Stimulated activated CD4-positive, alpha-beta T cell treated with anti-CD3 and anti-CD28 coated beads, Interleukin-2, amount 100 ng/mL, for 4 hours (primary cell): ENCODE results near the gene CD70.
A peak's percentile ranks its signal among the peaks of the same experiment; 100 is the strongest.
"Not testable (repeated sequence)": the region's sequence is repeated elsewhere in the genome, so short reads cannot be mapped to it uniquely, and the experiment has no call there.

Experiments used
- DNase-seq: peaks from one replicate; pipeline ENCODE4 v3.0.0-alpha.2; 2020; ENCODE audit warnings: low read depth

The CD70 gene

GRCh38 chr19:6570764-6571163 is 20.2 kb downstream of the CD70 start:
- DNase-seq: no peak

- DNase-seq: no peak
These were observed 22.1 kb downstream of the CD70 start for GRCh38 chr19:6568816-6569215.

GRCh38 chr19:6568010-6568526 is 22.9 kb downstream of the CD70 start:
- DNase-seq: no peak

- DNase-seq: not testable (repeated sequence)
These were observed 24.2 kb downstream of the CD70 start for GRCh38 chr19:6566727-6567126.

DNA sequence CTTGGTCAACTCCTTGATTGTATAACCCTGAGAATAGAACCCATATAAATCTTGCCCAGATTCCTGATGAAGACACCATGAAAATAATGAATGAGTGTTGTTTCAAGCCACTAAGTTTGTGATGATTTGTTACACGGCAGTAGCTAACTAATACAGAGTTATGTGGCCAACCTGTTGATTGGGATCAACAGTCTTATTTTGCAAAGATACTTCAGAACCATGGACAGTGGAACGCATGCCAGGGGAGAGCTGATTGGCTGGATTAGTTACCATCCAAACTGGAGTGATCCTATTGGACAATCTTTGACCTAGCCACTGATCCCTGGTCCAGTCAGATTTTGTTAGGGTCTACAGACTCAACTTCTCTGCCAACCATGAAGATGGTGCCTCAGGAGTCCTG is 26.6 kb downstream of the CD70 start:
- no peak for DNase-seq

- not testable (repeated sequence) for DNase-seq
These were observed 28.5 kb downstream of the CD70 start for GRCh38 chr19:6562437-6562836.

DNA sequence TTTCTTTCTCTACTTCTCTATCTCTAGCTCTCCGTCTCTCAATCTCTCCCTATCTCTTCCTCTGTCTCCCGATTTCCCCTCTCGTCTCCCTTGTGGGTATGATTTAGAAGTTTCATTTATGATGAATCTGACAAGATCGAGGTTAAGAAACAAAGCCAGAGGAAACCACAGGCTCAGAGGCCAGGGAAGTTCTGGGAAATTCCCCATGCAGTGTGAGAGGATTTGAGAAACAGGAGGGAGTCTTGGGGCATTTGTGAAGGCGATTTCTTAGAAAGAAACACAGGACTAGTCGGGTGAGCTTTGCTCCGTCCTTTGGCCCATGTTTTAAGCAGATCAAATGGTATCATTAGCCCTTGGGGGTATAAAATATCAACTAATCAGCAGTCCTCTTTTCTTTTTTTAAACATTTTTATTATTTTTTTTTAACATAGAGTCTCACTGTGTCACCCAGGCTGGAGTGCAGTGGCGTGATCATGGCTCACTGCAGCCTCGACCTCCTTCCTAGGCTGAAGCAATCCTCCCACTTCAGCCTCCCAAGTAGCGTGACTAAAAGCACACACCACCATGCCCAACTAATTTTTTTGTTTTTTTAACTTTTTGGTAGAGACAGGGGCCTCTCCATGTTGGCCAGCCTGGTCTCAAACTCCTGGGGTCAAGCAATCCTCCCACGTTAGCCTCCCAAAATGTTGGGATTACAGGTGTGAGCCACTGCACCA is 34.3 kb downstream of the CD70 start:
- DNase-seq: no peak

GRCh38 chr19:6556043-6556449 is 34.9 kb downstream of the CD70 start:
- no peak for DNase-seq

- DNase-seq: peak; percentile 31
These were observed 39.1 kb downstream of the CD70 start for GRCh38 chr19:6551607-6552450.

- no peak for DNase-seq
These were observed 39.9 kb downstream of the CD70 start for GRCh38 chr19:6551091-6551490.

- DNase-seq: not testable (repeated sequence)
These were observed 40.3 kb downstream of the CD70 start for GRCh38 chr19:6550679-6551078.

DNA sequence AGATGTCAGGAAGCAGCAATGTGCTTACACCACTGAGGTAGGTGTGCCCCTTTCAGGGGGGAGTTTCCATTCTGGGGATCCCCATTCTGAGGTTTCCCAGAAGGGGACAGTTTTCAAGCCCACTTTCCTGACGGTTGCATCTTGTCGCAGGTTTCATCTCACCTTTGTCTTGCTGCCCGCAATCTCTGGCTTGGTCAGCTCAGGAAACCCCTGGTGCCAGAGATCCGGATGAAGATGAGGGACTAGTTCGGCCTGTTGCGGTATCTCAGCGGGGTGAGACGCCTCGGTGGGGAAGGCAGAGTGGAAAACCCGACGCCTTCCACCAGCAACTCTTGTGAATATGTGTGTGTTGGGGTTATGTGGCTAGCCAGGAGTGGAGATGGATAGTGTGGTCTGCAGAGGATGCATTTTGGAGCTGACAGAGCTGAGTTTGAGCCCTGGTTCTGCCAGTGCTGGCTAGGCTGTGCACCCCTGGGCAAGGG is 47.0 kb downstream of the CD70 start:
- no peak for DNase-seq

DNA sequence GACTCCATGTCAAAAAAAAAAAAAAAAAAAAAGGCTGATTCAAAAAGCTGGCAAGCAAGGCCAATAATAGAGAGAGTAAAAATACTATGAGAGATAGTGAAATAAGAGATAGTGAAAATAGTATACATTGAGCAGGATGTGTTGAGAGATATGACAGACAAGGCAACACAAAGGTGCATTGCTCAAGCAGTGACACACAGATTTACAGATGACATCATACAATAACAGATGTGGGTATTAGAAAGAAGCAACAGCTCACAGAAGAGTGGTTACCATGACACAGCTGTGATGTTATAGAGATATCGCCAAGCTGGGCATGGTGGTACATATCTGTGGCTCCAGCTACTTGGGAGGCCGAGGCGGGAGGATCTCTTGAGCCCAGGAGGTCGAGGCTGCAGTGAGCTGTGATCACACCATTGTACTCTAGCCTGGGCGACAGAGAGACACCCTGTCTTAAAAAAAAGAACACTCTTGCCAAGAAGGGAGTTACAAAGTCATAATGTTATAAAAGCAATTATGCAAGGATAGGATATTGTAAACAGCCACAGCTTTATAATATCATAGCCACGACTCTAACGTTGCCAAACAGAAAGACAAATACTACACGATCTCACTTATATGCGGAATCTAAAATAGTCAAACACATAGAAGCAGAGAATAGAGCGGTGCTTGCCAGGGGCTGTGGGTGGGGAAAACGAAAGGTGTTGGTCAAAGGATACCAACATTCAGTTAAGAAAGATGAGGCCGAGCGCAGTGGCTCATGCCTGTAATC is 49.8 kb downstream of the CD70 start:
- DNase-seq: no peak

DNA sequence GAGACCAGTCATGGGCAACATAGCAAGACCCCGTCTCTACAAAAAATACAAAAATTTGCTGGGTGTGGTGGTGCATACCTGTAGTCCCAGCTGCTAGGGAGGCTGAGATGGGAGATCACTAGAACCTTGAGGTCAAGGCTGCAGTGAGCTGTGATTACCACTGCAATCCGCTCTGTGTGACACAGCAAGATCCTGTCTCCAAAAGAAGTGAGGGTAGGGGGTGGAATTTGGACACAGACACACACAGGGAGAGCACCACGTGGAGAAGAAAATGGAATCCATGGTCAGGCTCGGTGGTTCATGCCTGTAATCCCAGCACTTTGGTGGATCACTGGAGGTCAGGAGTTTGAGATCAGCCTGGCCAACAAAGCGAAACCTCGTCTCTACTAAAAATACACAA is 51.4 kb downstream of the CD70 start:
- no peak for DNase-seq
